ENCODE measurements around the gene SHH. TPM values are rescaled to one million over a fixed set of nuclear protein-coding genes. Genes with fewer than 3 reads are reported as not detected.

The SHH gene
- total and polyA plus RNA-seq, 2 donors (not counting 3 experiments of a cell fraction or from before 2014, with no cell fraction given), result not detected

DNA sequence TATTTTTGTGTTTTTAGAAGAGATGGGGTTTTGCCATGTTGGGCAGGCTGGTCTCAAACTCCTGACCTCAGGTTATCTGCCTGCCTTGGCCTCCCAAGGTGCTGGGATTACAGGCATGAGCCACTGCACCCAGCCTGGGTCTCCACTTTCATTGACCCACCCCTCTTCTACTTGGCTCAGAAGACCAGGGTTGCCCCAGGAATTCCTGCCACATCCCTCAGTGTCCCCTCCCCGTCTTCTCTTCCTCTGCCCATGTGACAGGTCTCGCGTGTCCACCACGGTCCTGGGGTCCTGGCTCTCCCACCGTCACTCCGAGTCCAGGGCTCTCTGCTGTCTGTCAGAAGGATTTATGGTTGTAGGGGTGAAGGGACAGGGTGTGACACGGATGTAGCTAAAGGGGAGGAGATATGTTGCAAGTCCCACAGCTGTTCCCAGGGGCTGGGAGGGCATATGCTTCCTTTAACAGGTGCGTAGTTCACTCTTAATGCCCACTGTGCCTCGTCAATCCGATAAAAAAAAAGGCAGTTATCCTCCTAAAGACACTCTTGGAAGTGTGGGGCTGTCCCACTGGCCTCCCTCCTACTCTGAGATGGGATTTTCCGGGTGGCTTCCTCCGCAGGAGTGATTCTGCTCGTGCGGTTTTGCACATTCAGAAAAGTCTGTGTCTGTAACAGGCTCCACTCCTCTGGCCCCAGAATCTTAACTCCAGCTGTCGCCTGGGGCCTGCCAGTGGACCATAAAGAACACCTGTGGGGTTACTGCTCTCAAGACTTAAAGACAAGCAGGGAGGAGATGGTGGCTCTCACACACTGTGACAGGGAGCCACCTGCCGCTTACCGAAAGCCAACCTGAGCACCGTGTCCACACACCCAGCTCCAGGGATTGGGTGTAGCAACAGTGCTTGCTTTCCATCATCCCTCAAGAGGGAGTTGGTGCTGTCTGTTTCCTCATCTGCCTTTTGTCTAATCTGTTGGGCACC is 36.7 kb upstream of the SHH start:
- H3K27ac ChIP-seq (ENCODE audit: insufficient read depth, low read depth, low read length), result no peak overlapping the region
- ChIA-PET POLR2A (no interaction called here), CTCF (interaction anchor here (0.5 kb wide), 1 partner anchor 14 kb away, joined by 3 read pairs; no protein-coding TSS in a partner anchor)
- FAIRE-seq (no peak), DNase-seq (ENCODE audit: low read depth, low spot score) (no peak)
- no peak overlapping the region for H2AFZ ChIP-seq (ENCODE audit: low read depth, low read length)
- H3K9me3 ChIP-seq (replicated peaks; ENCODE audit: control insufficient read depth, insufficient read depth, low read length), result no peaks in the 10 kb centered on the region
- H3K4me1 ChIP-seq (ENCODE audit: control insufficient read depth, extremely low read depth, insufficient read depth, low read length), result no peaks in the 10 kb centered on the region
- no peaks in the 10 kb centered on the region for H3K79me2 ChIP-seq (ENCODE audit: control insufficient read depth, insufficient read depth, low read length)
- H3K9ac ChIP-seq (replicated peaks; ENCODE audit: extremely low read depth, insufficient read depth, low read length), result no peak overlapping the region
- no TSS peak for BruUV-seq (replicated peaks)
- no peaks in the 10 kb centered on the region for H3K36me3 ChIP-seq (ENCODE audit: control insufficient read depth in 2 of 2, extremely low read depth in 1 of 2, insufficient read depth in 2 of 2, low read length in 2 of 2)
- no peak overlapping the region for H3K4me2 ChIP-seq (ENCODE audit: insufficient read depth, low read length)
- no peaks in the 10 kb centered on the region for H3K27me3 ChIP-seq (ENCODE audit: control insufficient read depth in 2 of 2, insufficient read depth in 2 of 2, low read length in 2 of 2)
- H3K4me3 ChIP-seq (replicated peaks in 1 of 3; ENCODE audit: insufficient read depth in 1 of 3, low read depth in 1 of 3, low read length in 3 of 3), result no peak overlapping the region
- no peaks in the 10 kb centered on the region for H4K20me1 ChIP-seq (replicated peaks; ENCODE audit: control insufficient read depth, extremely low read depth, insufficient read depth, low read length)
- intact Hi-C loops (cut with micrococcal nuclease) (no loop called here), dilution Hi-C loops (cut with MboI; ENCODE audit: extremely low pct_ligation_motif_present, low sequenced_read_pairs) (no loop called here)
- TF ChIP-seq MYC (IDR thresholded peaks at IDR 0.05; ENCODE audit: low read depth, low read length) (no peak), GATA2 (IDR thresholded peaks at IDR 0.05; ENCODE audit: insufficient read depth, insufficient read length, low read depth, low read length) (no peak), FOS (IDR thresholded peaks at IDR 0.05; ENCODE audit: borderline replicate concordance, insufficient read depth, low read length) (no peak), JUN (IDR thresholded peaks at IDR 0.05; ENCODE audit: borderline replicate concordance, insufficient read depth, insufficient read length, low read depth) (no peak), POLR2AphosphoS5 (IDR thresholded peaks at IDR 0.05; ENCODE audit: insufficient read depth, low read depth, low read length) (no peak), POLR2A (IDR thresholded peaks at IDR 0.05; ENCODE audit: low read depth, low read length) (no peak), EZH2 (IDR thresholded peaks at IDR 0.05; ENCODE audit: borderline replicate concordance, low read depth, low read length, severe bottlenecking) (no peak)
- TF ChIP-seq, protein P1, sequence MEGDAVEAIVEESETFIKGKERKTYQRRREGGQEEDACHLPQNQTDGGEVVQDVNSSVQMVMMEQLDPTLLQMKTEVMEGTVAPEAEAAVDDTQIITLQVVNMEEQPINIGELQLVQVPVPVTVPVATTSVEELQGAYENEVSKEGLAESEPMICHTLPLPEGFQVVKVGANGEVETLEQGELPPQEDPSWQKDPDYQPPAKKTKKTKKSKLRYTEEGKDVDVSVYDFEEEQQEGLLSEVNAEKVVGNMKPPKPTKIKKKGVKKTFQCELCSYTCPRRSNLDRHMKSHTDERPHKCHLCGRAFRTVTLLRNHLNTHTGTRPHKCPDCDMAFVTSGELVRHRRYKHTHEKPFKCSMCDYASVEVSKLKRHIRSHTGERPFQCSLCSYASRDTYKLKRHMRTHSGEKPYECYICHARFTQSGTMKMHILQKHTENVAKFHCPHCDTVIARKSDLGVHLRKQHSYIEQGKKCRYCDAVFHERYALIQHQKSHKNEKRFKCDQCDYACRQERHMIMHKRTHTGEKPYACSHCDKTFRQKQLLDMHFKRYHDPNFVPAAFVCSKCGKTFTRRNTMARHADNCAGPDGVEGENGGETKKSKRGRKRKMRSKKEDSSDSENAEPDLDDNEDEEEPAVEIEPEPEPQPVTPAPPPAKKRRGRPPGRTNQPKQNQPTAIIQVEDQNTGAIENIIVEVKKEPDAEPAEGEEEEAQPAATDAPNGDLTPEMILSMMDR (IDR thresholded peaks at IDR 0.05; ENCODE audit: extremely low read depth in 1 of 2, insufficient read depth in 1 of 2, low read depth in 1 of 2, low read length in 2 of 2), result no peak
- TF ChIP-seq, protein P2, sequence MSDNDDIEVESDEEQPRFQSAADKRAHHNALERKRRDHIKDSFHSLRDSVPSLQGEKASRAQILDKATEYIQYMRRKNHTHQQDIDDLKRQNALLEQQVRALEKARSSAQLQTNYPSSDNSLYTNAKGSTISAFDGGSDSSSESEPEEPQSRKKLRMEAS (IDR thresholded peaks at IDR 0.05; ENCODE audit: insufficient read depth, insufficient read length), result no peak
- no peaks in the 10 kb centered on the region for H3K9me1 ChIP-seq (replicated peaks; ENCODE audit: control insufficient read depth, extremely low read depth, insufficient read depth, low read length)
